Activated T-cell treated with anti-CD3 and anti-CD28 coated beads, Interleukin-2, amount 50 U/mL, for 1 hour (primary cell): ENCODE results near the gene HSD17B12.

Source experiments
- DNase-seq: peaks from one replicate; pipeline ENCODE4 v3.0.0-alpha.2; 2020

Gene HSD17B12

DNA sequence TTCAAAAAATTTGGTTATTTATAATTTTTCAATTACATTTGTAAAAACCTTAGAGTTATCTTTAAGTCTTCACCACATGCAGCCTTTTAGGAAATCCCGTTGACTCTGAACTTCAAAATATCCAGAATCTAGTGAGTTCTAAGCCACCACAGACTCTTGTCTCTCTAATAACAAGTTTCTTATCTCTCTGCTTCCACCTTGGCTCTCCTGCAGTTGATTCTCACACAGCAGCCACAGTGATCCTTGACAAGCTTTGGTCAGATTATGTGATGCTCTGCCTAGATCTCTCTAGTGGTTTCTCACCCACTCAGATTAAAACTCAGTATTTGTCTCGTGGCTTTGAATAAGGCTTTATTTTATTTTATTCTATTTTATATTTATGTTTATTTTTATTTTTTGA lies 8.6 kb downstream of the HSD17B12 start:
- DNase-seq: no peak

DNA sequence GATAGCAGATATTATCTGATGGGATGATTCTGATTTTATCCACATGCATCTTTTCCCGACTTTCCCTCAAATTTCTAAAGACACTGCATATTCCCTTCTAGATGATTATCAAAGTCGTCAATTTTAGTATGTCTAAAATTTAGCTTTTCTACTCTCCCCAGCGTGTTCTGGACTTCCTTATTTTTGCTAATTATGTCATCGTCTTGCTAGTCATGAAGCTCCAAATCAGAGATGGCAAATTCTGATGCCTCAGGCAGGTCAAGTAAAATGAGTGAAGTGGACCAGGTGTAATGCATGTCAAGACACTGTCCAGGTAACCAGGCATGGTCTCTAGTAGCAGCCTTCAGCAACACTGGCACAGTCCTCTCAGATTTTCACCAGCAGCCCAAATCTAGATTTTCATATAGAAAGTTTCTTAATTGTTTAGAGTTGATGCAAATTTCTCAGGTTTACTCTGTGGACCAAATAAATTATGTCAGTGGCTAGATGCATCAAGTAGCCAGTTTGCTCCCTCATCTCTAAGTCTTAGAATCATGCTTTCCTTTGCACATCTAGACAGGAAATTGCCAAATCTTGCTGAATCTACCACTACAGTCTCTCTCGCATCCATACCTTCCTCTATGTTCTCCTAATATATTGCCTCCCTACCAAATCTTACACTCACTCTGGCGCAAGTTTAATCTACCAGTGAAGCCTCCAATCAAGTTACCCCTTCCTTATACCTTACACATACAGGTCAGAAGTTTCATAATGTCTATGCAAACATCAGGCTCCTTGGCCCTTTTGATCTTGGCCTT lies 10.6 kb downstream of the HSD17B12 start:
- no peak for DNase-seq

DNA sequence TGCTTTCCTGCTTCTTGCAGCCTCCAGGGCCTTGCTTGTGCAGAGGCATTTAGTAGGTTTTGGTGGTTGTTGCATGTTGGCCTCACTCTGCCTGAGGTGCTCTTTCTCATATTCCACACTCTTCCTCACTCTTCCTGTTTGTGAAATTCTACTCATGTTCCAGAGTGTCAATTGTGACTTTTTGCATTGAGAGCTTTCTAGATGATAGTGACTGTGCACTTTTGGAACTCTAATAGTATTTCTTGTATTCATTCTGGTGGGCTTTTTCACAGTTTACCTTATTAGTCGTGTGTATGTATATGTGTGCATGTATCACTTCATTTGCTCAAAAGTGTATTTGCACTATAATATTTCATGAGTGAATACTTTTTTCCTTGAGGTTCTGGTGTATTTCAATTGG lies 11.3 kb downstream of the HSD17B12 start:
- DNase-seq: no peak

DNA sequence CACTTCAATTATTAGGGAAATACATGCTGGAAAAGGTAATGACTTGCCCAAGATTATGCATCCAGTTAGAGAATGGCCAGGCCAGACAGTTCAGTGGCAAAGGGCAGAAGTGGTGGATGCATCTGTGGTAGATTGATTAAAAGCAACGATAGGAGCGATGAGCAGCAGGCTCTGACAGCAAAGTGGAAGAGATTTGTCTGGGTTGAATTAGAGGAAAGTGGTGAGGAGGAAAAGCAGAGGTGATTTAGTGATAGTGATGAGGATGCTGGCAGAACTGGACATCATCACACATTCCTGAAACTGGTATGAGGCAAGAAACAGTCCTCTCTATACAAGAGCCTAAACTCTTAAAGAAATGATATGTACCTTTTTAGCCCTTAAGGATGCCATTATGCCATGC lies 12.5 kb downstream of the HSD17B12 start:
- DNase-seq: no peak

DNA sequence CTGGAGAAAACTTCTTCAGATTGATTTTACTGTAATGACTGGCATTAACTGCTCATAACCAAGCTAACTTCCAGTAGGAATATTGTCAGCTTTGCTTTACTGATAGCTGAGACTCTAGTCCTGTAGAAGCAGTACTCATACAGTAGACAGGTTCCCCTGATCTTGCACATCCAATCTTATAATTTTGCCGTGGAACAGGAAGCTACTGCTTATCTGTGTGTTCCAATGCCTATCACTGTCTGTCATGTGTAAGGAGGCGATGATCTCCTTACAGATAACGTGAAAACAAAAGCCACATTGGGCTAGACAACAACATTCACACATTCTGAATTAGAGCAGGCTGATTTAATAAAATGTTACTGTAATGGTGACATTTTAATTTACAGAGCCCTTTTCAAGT lies 13.2 kb downstream of the HSD17B12 start:
- no peak for DNase-seq

DNA sequence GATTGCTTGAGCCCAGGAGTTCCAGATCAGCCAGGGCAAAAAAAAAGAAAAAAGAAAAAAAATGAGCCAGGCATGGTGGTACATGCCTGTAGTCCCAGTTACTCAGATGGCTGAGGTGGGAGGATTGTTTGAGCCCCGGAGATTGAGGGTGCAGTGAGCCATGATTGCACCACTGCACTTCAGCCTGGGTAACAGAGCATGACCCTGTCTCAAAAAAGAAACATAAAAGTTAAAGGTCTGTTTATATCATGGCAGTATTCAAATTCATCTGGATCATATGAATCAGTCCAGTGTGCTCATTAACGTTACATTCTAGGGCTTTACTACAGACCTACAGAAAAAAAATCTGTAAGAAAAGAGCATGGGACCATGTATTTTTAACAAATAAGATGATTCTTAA lies 13.9 kb downstream of the HSD17B12 start:
- DNase-seq: no peak

DNA sequence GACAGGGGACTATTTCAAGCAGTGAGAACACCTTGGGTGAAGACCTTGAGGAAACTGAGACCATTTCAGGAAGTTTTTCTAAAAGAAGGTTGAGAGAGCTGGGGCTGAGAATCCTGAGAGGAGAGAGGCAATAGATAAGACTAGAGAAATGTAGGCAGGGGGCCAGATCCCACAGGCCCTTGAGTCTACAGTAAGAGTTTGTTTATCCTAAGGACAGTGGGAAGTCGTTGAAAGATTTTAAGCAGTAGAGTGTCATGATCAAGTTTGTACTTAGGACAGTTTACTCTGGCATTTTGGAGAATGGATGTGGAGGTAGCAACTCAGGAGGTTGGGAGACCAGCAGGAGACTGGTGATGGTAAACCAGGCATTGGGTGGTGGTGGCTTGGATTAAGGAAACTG lies 17.1 kb downstream of the HSD17B12 start:
- no peak for DNase-seq

DNA sequence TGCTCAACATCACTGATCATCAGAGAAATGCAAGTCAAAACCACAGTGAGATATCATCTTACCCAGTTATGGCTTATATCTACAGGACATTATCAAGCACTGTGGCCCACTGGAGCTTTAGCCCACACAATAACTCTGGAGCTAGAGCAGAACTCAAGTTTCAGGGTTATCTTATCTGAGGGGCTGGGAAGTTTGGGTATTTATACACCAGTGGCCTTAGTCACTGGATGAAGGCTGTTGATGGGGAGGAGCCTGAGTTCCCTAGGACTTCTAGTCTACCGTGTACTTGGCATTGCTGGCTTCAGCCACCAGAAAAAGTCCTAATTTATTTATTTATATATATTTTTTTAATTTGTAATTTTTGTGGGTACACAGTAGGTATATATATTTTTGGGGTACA lies 19.3 kb downstream of the HSD17B12 start:
- DNase-seq: no peak

DNA sequence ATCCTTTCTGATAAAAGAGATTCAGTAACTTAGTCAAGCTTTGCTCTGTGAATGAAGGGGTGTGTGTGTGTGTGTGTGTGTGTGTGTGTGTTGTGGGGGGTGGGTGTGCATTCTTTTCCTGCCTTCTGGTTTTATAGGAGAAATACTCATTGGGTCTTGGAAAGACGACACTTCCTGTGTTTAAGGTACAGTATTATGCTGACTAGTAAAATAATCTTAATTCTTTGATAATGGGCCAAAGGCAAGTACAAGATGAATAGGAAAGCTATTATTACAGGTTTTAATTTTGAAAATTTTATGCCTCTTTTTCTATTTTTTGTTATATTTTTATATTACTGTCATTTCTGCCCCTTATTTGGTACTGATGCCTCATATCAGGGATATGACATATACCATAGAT lies 26.1 kb downstream of the HSD17B12 start:
- DNase-seq: no peak

DNA sequence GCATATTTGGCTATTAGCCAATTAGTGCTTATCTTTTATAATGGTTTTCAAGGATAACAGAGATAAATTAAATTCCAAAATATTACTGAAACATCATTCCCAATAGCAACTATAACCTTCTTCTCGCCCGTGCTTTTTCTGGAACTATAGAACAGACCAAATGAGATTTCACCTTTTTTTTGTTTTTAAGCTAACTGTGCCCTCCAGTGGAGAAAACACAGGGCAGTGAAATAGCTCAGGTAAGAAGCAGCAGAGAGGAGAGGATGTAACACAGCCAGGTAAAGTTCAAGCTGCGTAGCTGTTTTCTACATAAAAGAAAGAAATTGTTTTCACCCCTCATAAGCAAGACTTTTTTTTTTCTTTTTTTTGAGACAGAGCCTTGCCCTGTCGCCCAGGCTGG lies 28.2 kb downstream of the HSD17B12 start:
- DNase-seq: no peak

DNA sequence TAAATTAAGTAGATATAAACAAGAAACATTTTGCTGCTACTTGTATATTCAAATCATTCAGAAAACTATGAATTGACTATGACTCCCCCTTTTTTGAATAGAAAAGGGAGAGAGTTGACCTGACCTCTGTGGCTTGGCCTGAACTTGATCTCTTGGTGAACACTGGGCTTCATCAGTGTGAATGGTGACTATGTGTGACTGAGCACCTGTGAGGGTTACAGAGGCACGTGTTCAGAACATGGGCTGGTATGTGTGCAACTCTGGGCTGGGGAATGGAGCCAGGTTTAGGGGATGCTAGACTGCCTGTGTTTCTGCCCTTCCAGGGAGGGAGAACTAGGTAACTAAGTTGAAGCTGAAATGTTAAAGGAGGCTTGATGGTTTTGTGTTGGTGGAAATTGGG lies 29.2 kb downstream of the HSD17B12 start:
- no peak for DNase-seq

DNA sequence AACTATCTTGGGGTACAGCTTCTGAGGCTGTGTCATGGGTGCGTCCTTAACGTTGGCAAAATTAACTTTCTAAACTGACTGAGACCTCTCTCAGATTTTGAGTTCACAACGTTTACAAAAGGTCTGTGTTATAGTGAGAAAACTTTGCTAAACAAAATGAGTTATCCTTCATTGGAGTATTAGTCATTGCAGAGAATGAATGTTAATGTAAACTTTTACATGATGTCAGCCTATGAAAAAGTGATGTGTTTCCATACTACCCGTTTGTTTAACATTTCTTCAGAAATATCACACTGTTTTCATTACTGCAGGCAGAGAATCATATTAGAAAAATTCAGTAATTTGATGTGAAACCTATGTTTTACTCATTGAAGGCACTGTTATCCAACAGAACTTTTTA lies 32.1 kb downstream of the HSD17B12 start:
- no peak for DNase-seq

DNA sequence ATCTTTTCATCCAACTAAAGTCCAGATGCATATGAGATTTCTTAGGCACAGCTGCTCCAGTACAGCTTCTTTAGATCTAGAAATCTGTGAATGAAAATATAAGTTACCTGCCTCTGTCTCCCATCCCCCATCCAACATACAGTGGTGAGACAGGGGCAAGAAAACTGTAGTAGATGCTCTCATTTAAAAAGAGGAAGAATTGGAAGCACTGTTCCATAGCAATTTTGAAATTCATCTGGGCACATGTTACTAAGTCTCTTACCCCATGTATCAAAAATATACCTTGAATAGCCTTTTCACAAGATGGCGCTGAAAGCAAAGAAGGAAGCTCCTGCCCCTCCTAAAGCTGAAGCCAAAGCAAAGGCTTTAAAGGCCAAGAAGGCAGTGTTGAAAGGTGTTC lies 37.8 kb downstream of the HSD17B12 start:
- DNase-seq: no peak

DNA sequence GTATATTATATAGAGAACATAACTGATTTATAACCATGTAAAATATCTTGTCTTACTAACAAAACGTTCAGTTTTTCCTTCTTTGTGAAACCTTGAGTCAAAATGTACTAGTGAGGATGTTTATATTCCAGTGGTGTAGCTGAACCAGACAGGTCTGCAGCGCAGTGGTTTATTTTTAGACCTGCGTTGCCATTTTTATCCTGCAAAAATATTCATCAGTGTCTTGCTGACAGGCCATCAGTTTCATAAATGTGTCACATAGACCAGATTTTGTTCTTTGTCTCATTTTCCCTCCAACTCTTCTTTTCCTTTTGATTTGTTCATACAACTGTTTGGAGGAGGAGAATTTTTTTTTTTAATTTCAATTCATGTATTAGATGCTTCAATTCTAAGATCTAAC lies 43.1 kb downstream of the HSD17B12 start:
- DNase-seq: no peak

DNA sequence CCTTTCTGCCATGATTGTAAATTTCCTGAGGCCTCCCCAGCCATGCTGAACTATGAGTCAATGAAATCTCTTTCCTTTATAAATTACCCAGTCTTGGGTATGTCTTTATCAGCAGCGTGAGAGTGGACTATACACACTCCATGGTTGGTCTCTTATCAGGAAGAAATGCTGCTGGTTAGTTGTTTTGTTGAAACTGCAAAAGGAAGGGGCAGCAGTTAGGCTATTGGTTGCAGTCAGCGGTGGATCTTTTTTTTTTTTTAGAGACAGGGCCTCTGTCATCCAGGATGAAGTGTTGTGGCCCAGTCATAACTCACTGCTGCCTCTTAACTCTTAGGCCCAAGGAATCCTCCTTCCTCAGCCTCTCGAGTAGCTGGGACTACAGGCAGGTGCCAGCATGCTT lies 51.7 kb downstream of the HSD17B12 start:
- DNase-seq: no peak

DNA sequence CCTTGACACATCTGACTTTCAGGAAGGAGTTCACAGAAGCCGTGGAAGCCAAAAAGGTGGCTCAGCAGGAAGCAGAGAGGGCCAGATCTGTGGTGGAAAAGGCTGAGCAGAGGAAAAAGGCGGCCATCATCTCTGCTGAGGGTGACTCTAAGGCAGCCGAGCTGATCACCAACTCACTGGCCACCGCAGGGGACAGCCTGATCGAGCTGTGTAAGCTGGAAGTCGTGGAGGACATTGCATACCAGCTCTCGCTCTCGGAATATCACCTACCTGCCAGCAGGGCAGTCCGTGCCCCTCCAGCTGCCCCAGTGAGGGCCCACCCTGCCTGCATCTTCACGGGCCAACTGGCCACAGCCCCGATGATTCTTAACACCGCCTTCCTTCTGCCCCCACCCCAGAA lies 53.7 kb downstream of the HSD17B12 start:
- no peak for DNase-seq

DNA sequence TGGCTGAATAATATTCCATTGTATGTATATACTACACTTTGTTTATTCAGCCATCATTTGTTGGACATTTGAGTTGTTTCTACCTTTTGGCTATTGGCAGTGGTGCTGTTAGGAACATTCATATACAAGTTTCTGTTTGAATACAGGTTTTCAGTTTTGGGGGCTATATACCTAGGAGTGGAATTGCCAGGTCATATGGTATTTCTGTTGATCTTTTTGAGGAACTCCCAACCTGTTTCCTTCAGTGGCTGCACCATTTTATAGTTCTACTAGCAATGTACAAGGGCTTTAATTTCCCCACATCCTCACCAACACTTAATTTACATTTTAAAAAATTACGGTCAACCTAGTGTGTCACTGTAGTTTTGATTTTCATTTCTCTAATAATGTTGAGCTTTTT lies 54.6 kb downstream of the HSD17B12 start:
- no peak for DNase-seq

DNA sequence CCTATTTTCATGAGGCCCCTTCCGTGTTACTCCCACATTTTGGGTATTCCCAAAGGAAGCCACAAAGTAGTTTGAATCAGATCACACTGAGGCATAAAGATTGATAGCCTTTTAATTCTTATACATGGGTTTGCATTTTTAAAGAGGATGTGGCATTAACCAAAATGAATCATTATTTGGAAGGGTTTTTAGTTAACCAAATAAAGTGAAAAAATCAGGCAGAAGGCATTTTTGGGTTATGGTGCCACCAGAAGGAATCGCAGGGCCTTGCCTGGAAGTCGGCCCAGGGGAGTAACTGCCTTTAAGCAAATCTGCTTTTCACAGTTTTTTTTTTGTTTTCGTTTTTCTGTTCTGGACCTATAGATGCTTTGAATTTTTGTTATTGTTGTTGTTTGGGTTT lies 55.4 kb downstream of the HSD17B12 start:
- no peak for DNase-seq

DNA sequence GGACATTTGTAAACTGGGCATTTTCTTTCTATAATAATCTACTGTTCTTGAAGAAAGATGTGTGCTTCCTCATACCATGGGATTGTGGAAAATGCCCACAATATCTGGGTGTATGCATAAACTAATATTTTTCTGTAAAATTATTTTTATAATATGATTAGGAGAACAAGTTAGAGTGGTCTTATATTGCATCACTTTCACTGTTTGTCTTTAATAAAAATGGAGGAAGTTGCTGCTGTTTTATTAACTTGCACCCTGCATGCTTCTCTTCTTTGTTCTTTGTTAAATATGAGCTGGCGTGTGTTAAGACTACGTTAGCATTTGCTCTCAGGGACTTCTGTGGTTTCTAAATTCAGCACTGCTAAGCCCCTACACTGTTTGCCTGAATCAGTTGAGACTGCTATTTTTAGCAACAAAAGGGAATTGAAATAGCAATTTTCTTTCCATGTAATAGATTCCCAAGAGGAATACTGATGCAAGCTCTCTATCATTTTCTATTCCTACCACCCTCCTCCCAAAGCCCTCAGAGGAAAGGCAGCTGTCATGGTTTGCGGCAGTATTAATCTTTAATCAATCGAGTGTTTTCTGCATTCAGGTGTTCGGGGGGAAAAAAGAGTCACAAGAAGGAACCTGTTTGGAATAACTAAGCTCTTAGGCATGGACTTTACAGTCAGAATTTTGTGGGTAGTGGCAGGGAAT lies 56.1 kb downstream of the HSD17B12 start:
- DNase-seq: no peak

DNA sequence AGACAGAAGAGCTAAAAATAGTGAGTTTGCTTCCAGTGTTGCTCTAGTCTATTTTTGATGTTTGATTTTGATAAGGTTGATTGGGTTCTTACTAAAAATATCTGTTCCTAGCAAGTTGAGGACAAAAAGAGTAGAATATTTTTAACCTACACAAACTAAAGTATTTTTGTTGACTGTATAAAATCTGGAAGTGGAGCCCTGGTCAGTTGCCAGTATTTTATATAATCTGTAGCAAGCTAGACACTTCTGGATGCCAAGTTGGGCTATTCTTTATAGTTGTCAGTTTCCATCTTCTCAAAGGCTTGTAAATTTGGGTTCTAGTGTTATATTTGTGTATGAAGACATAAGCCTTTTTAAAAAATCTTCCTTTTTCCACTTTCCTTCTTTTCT lies 56.7 kb downstream of the HSD17B12 start:
- DNase-seq: no peak

DNA sequence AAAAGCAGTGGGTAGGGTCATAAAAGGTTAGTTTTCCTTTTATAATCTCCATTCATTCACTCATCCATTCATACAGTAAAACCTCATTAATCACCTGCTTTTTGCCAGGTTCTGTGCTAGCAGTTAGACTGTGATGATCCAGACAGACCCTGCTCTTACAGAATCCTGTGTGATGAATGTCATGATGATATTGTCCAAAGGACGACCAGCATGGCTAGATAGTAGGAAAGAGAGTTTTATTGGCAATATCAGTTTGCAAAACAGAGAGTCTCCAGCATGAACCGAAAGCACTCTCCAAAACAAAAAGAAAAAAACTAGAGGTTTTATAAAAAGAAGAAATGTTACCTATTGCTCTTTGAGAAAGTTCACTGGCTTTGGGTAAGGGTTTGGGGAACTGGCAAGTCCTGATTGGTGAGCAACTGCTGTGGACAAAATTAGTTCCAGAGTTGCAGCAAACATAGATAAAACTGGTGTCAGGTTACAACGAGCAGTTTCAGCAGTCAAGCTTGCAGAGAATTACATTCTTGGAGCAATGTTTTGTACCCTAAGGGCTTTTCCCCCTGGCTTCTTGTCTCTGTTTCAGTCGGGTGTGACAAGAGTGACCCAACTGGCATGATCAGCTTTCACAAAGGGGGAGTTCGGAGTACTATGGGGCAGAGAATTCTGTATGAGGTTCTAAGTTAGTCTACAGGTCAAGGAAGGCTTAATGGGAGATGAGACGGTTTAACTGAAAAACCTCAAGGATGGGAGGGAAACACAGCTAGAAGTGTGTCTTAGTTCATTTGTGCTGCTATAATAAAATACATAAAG lies 58.3 kb downstream of the HSD17B12 start:
- DNase-seq: no peak

DNA sequence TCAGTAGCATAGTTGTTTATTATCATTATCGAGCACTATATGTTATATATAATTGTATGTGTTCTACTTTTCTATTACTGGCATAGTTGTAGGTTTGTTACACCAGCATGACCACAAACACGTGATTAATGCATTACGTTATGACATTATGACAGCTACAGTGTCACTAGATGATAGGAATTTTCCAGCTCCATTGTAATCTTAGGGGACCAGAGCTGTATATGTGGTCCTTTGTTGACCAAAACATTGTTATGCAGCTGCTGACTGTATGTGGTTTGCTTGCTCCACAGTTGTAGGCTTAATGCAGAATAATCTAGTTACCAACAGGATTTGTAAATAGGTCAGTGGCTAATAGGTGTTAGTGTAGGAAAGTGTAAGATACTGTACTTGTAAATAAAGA lies 66.1 kb downstream of the HSD17B12 start:
- DNase-seq: no peak

DNA sequence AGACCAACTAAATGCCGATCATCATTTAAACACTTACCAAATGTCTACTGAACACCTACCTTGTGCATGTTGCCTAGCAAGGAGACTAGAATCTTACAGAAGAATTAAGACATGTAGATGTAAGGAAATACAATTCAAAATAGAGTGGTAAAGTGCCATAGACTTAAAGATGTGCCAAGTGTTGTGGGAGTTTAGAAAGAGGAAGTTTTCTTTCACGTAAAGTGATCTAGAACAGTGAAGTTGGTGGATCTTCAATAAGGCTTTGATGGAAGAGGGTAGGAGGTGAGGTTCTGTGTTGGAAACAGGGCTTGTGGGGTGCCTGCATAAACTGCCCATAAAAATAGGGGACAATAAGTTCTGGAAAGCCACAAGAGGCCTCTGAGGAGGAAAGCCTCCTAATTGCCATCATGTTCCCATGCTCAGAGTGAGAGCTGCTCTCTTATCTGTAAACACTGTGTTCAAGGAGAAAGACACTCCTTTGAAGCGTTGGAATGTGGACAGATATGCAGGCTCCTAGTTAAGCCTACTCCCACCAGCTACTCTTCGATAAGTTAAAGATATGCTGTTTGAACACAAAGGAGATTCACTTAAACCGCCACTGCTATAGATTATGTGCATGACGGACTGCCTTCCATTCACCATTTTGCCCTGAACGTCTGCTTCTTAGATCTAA lies 66.7 kb downstream of the HSD17B12 start:
- no peak for DNase-seq
